ENCODE measurements around the gene CD86.
"Not testable (repeated sequence)": the region's sequence is repeated elsewhere in the genome, so short reads cannot be mapped to it uniquely, and the experiment has no call there.

Gene CD86, protein sequence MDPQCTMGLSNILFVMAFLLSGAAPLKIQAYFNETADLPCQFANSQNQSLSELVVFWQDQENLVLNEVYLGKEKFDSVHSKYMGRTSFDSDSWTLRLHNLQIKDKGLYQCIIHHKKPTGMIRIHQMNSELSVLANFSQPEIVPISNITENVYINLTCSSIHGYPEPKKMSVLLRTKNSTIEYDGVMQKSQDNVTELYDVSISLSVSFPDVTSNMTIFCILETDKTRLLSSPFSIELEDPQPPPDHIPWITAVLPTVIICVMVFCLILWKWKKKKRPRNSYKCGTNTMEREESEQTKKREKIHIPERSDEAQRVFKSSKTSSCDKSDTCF

GRCh38 chr3:122055215-122055614, at the start of gene CD86:
Gene CD86, plus strand, starts transcription at chr3:122055362. Its CDS starts 128 bp downstream, at chr3:122055490.
- DNase-seq (ENCODE audit: low spot score) = peak; percentile 45

DNA sequence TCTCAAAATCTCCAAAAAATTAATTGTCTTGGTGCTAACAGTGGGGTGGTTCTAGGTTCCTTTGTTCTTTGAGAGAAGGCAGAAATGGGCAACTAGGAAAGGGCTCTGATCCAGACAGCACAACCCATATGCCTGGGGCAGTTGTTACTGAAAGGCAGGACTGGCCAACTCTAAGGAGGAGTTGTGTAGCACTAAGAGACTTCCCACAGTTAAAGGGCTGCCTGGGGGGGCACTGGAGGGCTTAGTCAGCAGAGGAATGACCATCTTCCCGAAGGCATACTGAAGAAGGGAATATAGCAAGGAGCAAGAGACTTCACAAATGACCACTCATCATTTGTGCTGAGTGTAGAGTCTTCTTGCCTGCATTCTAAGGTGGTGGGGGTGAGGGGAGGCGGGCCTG, 48.9 kb upstream of the CD86 start:
- DNase-seq (ENCODE audit: low spot score) = no peak

- DNase-seq (ENCODE audit: low spot score) = no peak
Measured at GRCh38 chr3:122008166-122008565, 47.0 kb upstream of the CD86 start.

DNA sequence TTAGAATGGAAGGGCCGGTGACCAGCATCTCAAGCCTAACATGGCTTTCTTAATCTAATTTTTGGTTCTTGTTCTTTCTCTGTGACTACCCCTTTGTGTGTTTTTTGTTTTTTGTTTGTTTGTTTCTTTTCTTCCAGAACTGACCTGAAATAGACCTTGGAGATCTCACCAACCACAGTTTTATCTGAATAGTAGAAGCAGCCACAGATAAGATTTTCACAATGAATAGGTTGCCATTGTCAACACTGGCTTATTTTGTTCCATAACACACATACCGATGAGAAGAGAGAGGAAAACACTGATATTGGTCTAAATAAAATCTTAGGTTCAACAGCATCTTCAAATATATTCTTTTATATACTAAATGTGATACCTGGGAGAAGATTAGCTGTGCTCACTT, 44.7 kb upstream of the CD86 start:
- DNase-seq (ENCODE audit: low spot score) = no peak

GRCh38 chr3:122011396-122011795, 43.8 kb upstream of the CD86 start:
- DNase-seq (ENCODE audit: low spot score) = no peak

GRCh38 chr3:122012821-122013220, 42.3 kb upstream of the CD86 start:
- no peak for DNase-seq (ENCODE audit: low spot score)

DNA sequence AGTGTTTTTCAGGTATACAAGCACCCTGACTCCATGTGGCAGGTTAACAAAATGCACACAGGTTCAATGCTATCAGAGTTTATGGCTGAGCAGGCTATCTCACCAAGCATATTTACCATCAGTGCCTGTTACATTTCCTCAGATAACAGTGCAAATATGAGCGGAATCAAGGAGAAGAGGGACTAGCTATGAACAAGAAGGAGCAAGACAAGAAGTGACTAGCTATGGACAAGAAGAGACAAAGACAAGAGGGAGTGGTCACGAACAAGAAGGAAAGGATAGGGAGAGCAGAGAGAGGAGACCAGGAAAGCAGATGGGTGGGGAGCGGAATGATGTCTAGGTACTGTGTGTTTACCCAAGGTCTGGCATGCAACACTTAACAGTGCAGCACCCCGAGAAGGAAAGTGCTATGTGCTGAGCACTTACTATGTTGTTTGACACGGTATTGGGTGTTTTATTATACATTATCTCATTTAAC, 41.7 kb upstream of the CD86 start:
- DNase-seq (ENCODE audit: low spot score) = no peak

DNA sequence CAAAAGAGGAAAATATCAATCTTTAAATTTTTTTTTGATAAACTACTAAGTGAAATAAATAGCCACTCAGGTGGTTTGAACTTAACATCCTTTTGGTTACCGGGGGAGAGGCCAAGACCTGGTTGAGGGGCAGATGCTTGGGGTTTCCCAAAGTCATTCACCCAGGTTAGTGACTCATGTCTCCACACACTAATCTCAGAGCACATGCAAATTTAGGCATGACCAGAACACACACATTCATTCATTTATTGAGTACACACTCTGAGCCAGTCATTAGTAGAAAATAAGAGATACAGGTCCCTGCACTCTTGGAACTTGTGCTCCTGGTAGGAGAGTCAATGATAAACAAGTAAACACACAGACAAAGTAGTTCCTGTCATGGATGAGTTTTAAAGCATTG, 40.4 kb upstream of the CD86 start:
- DNase-seq (ENCODE audit: low spot score) = peak; percentile 75

GRCh38 chr3:122019493-122019892, 35.7 kb upstream of the CD86 start:
- DNase-seq (ENCODE audit: low spot score) = no peak

DNA sequence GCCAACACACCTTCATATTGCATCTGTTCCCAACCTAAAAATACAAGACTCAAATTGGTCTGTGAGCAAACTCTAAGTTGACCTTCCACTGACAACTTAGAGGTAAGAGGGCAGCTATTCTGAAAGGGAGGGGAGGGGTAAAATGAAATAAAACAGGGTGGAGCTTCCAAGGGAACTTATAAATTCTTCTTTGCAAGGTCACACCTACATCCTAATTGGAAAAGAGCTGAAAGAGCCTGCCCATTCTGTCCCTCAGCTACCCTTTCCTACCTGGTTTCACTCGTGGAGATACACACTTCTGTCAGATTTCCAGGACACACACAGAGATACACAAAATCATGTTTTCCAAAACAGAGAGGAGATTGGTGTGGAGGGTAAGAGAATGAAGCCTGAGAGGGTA, 34.1 kb upstream of the CD86 start:
- no peak for DNase-seq (ENCODE audit: low spot score)

DNA sequence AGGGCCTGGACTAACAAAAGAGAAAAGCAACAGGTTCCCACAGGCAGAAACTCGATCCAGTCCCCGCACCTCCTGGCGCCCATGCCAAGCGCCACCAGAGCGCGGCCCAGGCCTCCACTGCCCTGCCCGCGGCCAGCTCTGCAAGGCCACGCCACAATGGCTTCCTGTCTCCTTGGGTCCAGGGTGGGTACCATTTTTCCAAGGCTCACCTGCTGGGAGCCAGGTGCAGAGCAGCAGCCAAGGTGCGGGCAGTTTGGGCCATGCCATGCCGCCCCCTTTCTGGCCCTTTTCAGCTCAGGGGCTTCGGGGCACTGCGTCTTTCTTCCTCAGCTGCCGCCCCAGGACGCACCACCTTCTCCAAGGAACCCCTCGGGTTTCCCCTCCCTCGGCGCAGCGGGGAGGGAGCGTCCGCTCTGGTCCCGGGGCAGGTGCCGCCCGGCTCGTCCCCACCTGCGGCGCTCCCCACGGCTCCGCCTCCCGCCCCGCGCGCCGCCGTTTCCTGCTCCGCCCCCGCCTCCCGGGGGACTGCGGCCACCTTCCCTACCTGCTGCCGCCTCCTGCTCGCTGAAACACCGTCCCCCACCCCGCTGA, 33.3 kb upstream of the CD86 start, which contains the start of gene ILDR1:
Gene ILDR1 (minus strand): TSS at position 437 of the 591 bp plus-strand sequence. CDS start 170 bp downstream, at position 267.
- DNase-seq (ENCODE audit: low spot score) = no peak

GRCh38 chr3:122023335-122023910, 31.7 kb upstream of the CD86 start:
- DNase-seq (ENCODE audit: low spot score) = no peak

DNA sequence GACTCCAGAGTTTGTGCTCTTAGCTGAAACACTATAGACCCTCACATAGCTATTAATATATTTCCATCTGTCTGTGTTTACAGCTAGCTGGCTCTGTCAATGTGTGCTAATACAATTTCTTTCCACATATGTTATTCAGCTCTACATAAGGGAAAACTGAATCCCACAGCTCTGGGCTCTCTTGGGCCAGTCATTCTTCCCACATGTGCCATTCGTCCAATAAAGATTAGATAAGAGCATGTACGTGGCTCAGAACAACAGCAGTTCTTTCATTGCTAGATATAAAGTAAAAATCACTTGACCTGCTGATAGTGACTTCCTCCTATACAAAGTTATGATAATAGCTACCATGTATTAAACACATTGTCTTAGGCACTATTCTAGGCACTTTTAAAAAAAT, 30.4 kb upstream of the CD86 start:
- no peak for DNase-seq (ENCODE audit: low spot score)

- DNase-seq (ENCODE audit: low spot score) = no peak
Measured at GRCh38 chr3:122025296-122025695, 29.9 kb upstream of the CD86 start.

GRCh38 chr3:122030381-122031122, 24.6 kb upstream of the CD86 start:
- peak; percentile 62 for DNase-seq (ENCODE audit: low spot score)

- no peak for DNase-seq (ENCODE audit: low spot score)
Measured at GRCh38 chr3:122031123-122031468, 24.1 kb upstream of the CD86 start.

GRCh38 chr3:122032531-122032930, 22.6 kb upstream of the CD86 start:
- no peak for DNase-seq (ENCODE audit: low spot score)

DNA sequence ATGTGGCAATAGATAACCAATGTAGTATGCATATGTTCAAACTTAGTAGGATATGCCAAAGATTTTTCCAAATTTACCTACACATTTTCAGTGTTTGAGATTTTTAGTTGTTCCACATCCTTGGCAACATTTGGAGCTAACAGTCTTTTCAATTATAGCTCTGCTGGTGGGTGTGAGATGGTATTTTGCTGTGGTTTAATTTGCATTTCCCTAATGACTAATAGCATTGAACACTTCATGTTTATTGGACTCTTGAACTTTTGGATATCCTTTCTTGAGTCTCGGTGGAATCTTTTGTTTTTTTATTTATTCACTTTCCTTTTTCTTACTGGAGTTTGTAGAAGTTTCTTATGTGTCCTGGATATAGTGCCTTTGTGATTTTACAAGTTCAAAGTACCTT, 22.1 kb upstream of the CD86 start:
- DNase-seq (ENCODE audit: low spot score) = no peak

DNA sequence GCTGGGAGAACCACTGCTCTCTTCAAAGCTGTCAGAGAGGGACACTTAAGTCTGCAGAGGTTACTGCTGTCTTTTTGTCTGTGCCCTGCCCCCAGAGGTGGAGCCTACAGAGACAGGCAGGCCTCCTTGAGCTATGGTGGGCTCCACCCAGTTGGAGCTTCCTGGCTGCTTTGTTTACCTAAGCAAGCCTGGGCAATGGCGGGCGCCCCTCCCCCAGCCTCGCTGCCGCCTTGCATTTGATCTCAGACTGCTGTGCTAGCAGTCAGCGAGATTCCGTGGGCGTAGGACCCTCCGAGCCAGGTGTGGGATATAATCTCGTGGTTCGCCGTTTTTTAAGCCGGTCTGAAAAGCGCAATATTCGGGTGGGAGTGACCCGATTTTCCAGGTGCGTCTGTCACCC, 7.9 kb upstream of the CD86 start:
- not testable (repeated sequence) for DNase-seq (ENCODE audit: low spot score)

GRCh38 chr3:122047773-122048172, 7.4 kb upstream of the CD86 start:
- DNase-seq (ENCODE audit: low spot score) = not testable (repeated sequence)

DNA sequence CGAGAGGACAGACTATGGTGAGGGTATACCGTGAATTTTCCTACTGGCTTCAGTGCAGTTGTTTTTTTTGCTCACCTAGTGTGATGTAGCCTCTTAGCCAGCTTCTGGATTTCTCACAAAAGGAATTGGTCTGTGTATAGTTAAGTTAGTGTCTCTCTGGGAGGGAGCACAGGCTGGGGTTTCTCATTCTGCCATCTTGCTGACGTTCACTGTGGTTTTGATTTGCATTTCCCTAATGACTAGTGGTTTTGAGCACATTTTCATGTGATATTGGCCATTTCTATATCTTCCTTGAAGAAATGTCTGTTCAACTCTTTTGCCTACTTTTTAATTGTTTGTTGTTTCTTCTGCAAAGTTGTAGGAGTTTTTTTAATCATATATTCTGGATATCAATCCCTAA, 2.2 kb upstream of the CD86 start:
- no peak for DNase-seq (ENCODE audit: low spot score)

DNA sequence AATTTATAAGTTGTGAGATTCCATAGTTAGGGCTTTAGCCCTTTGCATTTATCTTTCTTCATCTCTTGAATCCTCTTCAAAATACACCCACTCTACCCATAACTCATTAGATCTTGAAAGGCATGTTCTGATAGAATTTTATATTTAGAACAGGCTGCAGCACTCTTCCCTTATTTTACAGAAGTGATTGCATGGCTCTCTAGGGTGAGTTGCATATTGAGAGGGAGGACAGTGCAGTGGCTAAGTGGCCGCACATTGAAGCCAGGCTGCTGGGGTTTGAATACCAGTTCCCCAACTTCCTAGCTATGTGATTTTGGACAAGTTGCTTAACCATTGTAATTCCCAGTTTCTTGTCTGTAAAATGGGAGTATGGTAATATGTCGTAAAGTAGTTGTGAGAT, 2.5 kb downstream of the CD86 start:
- no peak for DNase-seq (ENCODE audit: low spot score)

GRCh38 chr3:122058294-122058693, 3.1 kb downstream of the CD86 start:
- DNase-seq (ENCODE audit: low spot score) = no peak
